HEK293 (cell line): Measurements from ENCODE around the gene DEDD.

Experiments used
- CTCF ChIP-seq: fragments of 450-650 bp; formaldehyde crosslinking; IDR thresholded peaks from 2 replicates; pipeline ENCODE4 v1.5.1; 2016; ENCODE audit warnings: missing biosample characterization, missing genetic modification characterization
- HOXA7 ChIP-seq: sonication (generic); formaldehyde crosslinking; IDR thresholded peaks from 2 replicates; pipeline ENCODE4 v1.8.1; 2022; ENCODE audit warnings: missing genetic modification reagents, borderline replicate concordance
- YY1 ChIP-seq: fragments of 450-650 bp; formaldehyde crosslinking; IDR thresholded peaks from 2 replicates; pipeline ENCODE4 v1.5.1; 2018; ENCODE audit warnings: missing biosample characterization, missing genetic modification characterization
- ZNF121 ChIP-seq: fragments of 450-650 bp; formaldehyde crosslinking; IDR thresholded peaks from 2 replicates; pipeline ENCODE4 v1.5.1; 2016; ENCODE audit warnings: missing biosample characterization, missing genetic modification characterization
- ZNF292 ChIP-seq: fragments of 450-650 bp; formaldehyde crosslinking; IDR thresholded peaks from 2 replicates; pipeline ENCODE4 v1.5.1; 2016; ENCODE audit warnings: low read depth, missing biosample characterization, missing genetic modification characterization, borderline replicate concordance
- ZNF362 ChIP-seq: fragments of 450-650 bp; formaldehyde crosslinking; IDR thresholded peaks from 2 replicates; pipeline ENCODE4 v1.5.1; 2016; ENCODE audit warnings: missing biosample characterization, missing genetic modification characterization
- TF ChIP-seq, protein P1 (sequence below): fragments of 450-650 bp; formaldehyde crosslinking; IDR thresholded peaks from 2 replicates; pipeline ENCODE4 v1.5.1; 2017; ENCODE audit warnings: missing biosample characterization, missing genetic modification characterization

DNA sequence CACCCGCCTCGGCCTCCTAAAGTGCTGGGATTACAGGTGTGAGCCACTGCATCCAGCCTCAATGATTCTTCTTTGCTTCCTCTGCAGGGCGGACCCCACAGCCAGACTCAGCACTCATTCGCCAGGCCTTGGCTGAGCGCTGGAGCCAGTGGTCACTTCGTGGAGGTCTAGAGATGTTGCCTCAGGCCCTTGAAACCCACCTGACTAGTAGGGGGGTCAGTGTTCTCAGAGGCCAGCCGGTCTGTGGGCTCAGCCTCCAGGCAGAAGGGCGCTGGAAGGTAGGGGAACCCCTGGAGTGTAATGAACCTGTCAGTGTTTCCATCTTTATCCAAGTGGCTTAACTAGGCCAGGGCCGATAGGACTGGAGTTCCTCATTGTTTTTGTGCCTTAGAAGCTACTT is 36.4 kb upstream of the DEDD start:
- TF ChIP-seq CTCF (tag by site-specific recombination) (no peak), ZNF362 (no peak), ZNF292 (tag by site-specific recombination) (no peak), HOXA7 (no peak), ZNF121 (tag by site-specific recombination) (no peak), YY1 (tag by site-specific recombination) (no peak)
- TF ChIP-seq, protein P1, sequence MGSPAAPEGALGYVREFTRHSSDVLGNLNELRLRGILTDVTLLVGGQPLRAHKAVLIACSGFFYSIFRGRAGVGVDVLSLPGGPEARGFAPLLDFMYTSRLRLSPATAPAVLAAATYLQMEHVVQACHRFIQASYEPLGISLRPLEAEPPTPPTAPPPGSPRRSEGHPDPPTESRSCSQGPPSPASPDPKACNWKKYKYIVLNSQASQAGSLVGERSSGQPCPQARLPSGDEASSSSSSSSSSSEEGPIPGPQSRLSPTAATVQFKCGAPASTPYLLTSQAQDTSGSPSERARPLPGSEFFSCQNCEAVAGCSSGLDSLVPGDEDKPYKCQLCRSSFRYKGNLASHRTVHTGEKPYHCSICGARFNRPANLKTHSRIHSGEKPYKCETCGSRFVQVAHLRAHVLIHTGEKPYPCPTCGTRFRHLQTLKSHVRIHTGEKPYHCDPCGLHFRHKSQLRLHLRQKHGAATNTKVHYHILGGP (tag by site-specific recombination), result no peak
